ENCODE data around the gene MED1.

GRCh38 chr17:39402244-39402889 lies 48.7 kb downstream of the MED1 start:
- TF ChIP-seq, protein P1, sequence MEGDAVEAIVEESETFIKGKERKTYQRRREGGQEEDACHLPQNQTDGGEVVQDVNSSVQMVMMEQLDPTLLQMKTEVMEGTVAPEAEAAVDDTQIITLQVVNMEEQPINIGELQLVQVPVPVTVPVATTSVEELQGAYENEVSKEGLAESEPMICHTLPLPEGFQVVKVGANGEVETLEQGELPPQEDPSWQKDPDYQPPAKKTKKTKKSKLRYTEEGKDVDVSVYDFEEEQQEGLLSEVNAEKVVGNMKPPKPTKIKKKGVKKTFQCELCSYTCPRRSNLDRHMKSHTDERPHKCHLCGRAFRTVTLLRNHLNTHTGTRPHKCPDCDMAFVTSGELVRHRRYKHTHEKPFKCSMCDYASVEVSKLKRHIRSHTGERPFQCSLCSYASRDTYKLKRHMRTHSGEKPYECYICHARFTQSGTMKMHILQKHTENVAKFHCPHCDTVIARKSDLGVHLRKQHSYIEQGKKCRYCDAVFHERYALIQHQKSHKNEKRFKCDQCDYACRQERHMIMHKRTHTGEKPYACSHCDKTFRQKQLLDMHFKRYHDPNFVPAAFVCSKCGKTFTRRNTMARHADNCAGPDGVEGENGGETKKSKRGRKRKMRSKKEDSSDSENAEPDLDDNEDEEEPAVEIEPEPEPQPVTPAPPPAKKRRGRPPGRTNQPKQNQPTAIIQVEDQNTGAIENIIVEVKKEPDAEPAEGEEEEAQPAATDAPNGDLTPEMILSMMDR (IDR thresholded peaks at IDR 0.05), result no peak
- TF ChIP-seq POLR2A (IDR thresholded peaks at IDR 0.05), result no peak
